GM21576 (cell line): ENCODE data around the gene CREB3.

ENCODE experiments used
- ATAC-seq: cut with Tn5 transposase; IDR thresholded peaks from one replicate; pipeline ENCODE4 v1.9.1; 2021; ENCODE audit warnings: mild to moderate bottlenecking, moderate library complexity; ENCODE audit not compliant: unreplicated experiment

The CREB3 gene

DNA sequence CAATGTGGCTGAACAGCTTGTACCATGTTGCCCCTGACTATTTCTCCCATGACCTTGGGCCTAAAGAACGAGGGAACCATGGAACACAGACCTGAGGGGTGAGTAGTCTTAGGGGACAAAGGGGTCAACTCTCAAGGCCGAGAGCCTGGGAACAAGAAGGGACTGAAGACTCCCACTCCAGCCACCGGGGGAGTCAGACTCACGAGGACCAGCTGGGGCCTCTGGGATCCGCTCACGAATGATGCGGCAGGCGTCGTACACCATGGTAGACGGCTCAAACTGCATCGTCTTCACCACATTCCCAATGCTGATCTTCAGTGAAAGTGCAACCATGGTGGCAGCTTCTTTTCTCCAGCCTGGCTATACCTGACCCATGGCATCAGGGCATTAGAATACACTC is 7.1 kb upstream of the CREB3 start:
- no peak for ATAC-seq

DNA sequence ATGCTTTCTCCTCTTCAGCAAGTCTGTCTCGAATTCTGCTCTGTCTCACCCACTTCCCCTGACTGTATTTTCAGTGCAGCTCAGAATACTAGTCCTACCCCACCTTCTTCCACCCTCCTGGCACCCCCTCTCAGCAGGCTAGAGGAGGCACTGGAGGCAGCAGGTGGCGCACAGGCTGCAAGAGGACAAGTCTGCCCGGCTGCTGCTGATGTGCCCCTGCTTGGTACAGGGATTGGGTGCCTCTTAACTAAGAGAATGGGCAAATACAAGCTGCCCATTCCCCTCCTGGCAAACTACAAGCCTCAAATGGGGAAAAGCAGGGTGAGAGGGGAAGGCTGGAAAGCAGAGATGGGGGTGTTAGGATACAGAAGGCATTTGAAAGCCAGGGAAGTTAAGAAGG is 5.5 kb upstream of the CREB3 start:
- peak; percentile 51 for ATAC-seq

DNA sequence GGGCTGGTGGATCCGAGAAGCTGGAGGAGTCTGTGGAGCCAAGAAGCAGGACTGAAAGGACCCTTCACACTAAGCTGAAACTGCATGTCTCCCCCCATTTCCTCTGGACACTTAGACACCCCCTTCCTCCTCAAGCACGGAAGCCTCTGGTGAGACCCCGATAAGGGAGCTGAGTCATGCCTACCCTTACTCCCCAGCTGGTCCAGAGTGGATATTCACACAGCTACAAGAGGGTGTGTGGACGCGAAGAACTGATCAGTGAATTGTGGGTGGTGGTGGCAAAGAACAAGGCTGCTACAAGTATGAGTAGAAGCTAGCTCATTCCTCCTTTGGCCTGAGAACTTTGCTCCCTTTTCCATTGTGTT is 4.8 kb upstream of the CREB3 start:
- no peak for ATAC-seq

DNA sequence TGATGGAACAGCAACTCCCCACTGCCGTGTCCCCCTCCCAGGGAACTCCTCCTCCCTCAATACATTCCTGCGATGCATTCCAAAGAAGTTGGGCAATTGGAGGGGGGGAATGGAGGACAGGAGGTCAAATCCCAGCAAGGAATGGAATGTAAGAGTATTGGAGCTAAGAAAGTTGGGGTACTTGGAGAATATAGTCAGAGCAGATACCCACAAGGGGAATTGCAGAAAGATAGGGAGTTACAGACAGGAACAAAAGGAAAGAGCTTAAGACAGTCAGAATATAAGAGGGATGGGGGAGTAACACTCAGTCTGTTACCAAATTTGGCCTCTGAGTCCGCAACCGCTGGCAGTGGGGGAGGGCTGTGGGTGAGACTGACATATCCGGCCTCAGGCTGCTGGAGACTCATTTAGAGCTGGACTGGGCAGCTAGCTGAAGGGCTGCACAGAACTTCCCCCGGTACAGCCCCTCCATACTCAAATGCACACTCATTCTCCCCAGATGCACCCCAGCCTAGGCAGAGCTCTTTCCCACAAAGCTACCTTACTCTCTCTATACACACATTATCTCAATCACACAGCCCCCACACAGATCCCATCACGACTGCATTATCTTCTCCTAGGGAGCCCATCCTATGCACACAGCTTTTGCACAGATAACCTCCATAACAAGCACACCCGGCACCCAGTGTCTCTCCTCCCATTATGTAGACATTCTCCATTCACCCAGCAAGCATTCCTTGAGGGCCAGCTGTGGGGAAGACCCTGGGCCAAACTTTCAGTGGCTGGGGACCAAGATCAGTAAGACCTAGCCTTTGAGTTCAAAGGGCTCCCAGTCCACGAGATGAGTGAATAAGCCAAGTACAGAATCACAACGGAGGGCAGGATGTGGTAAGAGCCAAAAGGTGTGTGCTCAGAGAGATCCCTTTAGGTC is 4.2 kb upstream of the CREB3 start:
- ATAC-seq, result no peak

DNA sequence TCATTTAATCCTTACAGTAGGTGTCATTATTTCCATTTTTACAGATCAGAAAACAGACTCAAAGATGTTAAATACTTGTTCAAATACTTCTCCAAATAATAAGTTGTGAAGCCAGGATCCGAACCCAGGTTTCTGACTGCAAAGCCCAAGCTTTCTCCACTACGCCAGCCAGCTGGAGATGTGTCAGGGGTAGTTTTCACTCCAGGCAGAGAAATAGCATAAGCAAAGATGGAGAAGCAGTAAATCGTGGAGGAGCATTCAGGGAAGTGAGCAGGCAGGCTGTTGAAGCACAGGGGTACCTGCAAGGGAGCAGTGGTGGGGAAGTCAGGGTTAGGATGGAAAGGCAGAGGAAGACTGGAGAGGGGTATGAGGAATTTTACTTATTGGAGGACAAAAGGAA is 3.4 kb upstream of the CREB3 start:
- ATAC-seq, result no peak

DNA sequence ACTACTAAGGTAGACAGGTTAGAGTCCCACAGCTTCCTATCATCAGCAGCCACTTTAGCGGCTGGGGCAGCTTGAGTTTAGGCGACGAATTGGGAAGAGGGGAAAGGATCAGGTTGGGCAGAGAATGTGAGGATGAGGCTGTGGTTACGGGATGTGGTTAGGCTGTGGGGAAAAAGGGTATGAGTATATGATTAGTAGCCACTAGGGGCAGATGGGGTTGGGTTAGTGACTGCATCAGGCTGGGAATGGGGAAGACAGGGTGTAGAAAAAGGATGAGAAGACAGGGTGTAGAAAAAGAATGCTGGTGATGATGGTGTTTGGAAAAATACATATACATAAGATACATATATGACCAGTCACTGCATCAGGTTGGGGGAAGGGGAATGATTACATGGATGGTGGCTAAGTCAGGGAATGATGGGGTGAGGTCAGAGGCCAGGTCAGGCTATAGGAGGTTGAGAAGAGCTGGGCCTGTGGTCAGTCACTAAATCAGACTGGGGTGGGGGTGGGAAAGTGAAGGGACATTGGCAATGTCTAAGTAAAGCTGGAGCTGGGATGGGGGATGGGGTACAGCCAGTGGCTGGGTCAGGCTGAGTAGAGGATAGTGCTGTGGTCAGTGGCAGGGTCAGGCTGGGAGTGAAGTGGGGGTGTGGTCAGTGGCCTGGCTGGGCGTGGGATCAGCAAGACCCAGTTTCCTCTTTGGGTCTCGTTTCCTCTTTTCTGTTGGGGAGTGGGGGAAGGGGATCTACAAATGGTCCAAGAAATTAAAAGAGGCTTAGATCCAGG is 2.6 kb upstream of the CREB3 start:
- ATAC-seq, result no peak

DNA sequence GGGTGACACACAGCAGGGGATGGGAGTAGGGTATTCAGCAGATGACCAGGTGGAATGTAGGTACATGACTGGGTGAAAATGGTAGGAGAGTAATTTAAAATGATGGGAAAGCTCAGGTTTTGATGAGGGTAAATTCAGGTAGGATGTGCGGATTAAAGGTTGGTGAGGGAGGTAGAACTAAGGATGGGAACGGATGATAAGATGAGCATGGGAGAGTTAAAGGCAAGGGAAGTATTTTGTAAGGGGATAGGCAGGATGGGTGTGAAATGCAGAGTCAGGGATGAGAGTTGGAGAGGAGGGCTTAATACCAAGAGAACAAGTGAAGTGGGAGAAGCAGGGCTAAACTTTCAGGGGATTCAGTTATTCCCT is 2.0 kb upstream of the CREB3 start:
- ATAC-seq, result no peak

DNA sequence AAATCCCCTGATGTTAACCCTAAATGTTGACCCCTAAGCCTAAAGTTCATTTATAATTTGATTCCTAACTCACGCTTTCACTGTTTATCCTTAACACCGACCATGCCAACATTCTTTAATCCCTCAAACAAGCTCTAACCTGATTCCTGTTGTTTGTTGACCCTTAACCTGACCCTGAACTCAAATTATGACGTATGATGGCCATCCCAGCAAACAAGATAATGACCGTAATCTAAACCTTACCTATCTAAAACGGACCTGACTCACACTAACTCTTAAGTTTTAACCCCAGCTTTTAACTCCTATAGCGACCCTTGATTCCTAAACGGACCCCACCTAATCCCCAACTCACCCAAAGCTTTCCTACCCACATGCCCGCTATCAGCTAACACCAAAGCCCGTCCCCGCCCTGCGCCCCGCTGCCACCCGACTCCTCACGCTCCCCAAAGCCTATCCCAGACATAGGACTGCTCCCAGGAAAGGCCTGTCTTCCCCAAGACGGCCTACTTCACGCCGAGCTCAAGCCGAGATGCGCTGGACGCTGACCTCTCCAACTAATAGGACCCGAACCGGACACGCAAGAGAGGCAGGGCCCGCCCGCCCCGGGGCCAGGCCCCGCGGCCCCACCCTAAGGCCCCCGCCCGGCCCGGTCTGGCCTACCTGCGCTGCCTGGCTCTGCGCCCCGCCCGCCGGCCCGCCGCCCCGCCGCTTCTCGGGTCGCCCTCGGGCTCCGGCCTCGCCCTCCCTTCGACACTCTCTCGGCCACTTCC is 866 bp upstream of the CREB3 start:
- ATAC-seq, result no peak

DNA sequence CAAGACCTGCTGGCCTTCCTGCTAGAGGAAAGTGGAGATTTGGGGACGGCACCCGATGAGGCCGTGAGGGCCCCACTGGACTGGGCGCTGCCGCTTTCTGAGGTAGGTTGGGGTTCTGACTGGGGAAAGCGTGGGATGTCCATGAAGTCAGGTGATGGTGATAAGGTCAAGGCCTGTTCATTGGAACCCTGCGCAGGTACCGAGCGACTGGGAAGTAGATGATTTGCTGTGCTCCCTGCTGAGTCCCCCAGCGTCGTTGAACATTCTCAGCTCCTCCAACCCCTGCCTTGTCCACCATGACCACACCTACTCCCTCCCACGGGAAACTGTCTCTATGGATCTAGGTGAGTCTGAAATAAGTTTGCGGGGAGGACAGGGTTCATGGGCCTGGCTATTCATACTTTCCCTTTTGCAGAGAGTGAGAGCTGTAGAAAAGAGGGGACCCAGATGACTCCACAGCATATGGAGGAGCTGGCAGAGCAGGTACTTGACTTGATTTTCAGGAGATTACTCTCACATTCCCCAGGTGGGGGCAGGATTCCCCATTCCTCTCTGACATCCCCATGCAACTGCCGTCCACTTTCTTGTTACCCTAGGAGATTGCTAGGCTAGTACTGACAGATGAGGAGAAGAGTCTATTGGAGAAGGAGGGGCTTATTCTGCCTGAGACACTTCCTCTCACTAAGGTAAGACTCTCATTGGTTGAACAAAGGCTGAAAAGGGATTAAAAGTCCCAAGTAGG is 505 bp downstream of the CREB3 start:
- ATAC-seq, result peak; percentile 0

DNA sequence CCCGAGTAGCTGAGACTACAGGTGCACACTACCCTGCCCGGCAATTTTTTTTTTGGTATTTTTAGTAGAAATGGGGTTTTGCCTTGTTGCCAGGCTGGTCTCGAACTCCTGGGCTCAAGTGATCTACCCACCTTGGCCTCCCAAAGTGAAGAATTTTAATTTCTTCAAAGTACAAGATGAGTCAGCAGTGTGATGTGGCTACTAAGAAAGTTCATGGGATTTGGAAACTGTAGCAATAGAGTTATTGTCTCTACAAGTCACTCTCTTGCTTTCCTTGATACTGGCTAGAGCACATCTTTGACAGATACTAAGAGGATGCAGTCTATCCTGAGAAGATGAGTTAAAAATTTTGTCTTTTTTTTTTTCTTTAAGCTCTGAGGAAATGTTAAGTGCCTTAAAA is 1.6 kb downstream of the CREB3 start:
- no peak for ATAC-seq

DNA sequence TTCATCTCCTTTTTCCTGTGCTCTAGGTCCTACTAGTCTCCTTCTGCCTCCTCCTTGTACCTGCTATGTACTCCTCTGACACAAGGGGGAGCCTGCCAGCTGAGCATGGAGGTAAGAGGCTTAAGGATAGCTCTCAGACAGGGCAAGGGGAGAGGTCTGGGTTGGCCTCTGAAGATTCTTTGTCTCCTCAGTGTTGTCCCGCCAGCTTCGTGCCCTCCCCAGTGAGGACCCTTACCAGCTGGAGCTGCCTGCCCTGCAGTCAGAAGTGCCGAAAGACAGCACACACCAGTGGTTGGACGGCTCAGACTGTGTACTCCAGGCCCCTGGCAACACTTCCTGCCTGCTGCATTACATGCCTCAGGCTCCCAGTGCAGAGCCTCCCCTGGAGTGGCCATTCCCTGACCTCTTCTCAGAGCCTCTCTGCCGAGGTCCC is 3.8 kb downstream of the CREB3 start:
- no peak for ATAC-seq

DNA sequence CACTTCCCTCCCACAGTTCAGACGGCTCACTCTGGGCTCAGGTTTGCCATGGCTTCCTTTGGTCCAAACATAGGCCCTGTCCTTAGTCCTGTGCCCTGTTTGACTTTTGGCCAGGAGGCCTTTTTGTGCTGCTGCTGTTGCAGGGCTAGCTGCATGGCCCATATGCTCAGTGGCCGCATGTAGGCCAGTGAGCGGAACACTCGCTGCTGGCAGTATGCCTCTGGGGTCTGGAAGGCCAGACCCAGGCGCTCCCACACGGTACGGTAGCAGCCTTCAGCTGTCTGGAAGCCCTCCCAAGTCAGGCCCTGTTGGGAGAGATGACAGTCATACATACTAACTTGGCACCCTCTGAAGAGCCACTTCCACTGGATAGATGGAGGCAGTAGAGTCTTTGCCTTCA is 4.7 kb downstream of the CREB3 start:
- no peak for ATAC-seq

DNA sequence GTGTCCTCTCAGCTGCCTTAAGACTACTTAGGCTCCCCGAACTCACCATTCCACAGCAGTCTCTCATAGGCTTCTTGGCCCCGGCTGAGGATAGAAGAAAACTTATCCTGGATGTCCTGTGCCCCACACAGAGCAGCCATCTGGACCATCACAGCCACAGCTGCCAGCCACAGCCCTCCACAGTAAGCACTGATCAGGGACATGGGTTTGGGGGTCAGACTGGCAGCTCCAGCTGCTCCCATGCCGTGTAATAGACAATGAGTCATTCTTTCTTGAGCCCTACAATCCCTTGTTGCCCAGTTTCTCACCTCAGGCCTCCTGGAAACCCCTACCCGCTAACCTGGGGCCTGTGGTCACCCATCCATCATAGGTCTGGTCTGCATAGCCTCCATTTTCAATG is 5.7 kb downstream of the CREB3 start:
- ATAC-seq, result no peak

DNA sequence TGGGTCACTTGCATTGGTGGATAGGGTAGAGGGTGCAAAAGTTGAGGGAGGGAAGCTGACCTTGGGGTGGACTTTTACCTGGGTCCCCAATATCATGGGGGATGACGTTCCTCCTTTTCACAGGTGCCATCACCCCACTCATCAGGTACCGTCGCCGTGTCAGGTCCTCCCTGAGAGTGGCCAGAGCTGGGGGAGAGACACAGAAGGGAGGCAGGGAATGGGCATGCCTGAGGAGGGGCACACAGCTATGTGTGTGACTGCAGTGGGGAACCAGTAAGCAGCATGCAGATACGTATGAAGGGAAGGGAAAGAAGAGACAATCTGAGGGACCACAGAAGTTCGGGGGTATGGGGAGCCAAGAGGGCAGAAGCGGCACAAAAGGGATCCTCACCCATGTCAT is 6.5 kb downstream of the CREB3 start:
- ATAC-seq, result no peak

DNA sequence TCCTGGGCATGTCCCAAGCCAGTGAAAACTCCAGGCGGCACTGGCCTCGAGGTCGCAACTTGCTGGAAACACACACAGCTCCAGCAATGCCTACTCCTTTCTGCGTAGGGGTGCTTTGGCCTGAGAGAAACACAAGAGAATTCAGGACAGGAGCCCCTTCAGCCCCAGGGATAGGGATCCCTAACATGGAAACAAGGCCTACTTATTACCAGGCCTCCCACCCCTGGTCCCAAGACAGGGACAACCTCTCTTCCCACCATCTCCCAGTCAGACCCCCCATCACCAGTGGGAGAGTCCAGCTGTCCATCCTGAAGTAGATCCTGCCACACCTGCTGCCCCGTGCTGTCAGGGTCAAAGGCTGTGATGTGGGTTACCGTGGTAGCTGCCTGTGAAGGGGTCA is 7.8 kb downstream of the CREB3 start:
- no peak for ATAC-seq

DNA sequence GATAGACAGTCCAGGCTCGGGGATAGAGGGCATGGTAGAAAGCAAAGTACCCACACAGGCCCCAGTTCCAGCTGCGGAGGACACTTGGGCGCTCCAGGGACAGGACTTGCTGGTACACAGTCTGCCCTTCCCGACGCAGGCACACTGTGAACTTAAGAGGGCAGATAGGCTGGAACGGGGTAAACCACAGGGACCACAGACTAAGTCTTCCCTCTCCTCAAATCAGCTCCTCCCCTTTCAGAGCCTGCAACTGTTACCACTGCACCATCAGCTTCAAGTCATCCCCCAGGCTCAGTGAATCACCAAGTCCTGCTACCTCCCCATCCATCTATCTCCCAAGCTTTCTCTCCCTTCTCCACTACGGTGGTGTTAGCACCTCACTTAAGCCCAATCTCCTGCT is 9.3 kb downstream of the CREB3 start:
- ATAC-seq, result no peak

DNA sequence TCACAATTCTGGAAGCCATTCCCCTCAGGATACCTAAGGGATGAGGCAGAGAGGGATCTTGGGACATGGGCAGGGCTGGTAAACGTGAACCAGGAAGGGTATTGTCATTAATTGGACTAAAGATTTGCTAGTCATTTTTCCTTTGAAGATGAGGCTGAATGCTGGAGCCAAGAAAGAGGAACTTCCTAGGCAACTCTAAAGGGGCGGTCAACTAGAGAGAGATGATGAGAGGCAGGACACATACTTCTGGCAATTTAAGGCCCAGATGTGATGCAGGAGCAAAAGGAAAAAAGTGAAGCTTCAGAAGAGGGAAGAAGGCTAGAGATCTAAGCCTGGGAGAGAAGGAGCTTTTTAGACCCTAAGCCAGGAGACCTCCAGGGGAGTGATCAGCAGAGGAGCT is 11.0 kb downstream of the CREB3 start:
- ATAC-seq, result no peak

DNA sequence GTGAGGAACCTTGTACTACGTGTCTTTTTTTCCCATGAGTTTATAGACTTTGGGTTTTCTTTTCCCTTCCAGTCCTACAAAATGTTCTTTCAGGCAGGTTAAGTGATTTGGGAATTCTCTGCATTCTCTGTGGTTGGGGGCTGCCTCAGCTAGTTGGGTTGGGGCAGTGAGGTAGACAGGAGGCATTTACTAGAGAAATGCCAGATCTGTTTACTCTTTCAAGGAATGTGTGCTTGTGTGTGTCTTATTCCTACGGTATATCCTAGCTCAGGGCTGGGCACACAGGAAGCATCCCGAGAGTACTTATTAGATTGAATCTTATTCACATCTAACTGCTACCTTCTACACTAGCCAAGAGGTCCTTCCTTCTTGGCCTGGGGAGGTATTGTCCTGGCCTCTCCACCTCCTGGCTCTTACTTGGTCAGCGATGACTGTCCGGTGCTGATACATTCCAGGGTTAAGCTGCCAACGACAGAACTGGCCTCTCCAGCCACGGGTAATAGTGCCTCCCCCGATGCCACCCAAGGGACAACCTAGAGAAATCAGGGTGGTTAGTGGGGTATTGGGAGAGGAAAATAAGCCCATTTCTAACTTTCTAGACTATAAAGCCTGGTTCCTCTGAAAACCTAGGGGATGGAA is 11.5 kb downstream of the CREB3 start:
- ATAC-seq, result no peak

DNA sequence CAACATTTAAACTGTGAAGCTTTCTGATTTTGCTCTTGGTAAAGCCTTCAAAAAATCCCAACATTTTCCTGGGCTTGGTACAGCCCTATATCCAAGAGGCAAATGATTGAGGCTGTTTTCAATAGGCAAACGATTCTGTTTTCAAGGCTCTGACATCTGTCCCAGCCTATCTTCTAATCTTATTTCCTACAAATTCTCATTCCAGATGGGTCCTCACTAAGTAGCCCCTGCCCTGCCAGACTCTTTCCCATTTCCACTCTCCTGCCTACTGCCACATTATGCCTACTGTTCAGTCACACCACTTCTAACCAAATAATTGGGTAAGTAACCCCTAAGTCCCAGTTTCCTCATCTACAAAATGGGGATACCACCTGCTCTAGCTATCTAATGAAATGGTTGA is 13.1 kb downstream of the CREB3 start:
- no peak for ATAC-seq

DNA sequence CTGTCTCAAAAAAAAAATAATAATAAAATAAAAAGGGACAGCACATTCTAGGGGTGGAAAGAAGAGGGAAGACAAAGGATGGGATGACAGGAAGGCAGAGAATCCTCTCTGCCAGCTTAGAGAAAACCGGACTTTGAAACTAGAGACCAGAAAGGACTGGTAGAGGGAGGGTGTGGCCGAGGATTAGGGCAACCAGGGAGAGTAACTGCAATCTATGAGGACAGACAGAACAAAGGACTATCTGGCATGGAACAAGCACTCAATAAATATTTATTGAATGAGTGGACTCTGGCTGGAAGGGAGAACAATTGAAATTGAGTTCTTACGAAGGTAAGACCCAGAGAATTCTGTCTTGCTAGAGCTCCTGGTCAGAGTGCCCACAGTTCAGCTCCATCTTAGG is 14.1 kb downstream of the CREB3 start:
- ATAC-seq, result no peak
